HG02623 (cell line): ENCODE results near the gene TSC2.
"Not testable (repeated sequence)": the region's sequence is repeated elsewhere in the genome, so short reads cannot be mapped to it uniquely, and the experiment has no call there.

Experiments used
- ATAC-seq: cut with Tn5 transposase; IDR thresholded peaks from one replicate; pipeline ENCODE4 v1.9.1; 2021; ENCODE audit warnings: moderate library complexity; ENCODE audit not compliant: unreplicated experiment

Gene TSC2

DNA sequence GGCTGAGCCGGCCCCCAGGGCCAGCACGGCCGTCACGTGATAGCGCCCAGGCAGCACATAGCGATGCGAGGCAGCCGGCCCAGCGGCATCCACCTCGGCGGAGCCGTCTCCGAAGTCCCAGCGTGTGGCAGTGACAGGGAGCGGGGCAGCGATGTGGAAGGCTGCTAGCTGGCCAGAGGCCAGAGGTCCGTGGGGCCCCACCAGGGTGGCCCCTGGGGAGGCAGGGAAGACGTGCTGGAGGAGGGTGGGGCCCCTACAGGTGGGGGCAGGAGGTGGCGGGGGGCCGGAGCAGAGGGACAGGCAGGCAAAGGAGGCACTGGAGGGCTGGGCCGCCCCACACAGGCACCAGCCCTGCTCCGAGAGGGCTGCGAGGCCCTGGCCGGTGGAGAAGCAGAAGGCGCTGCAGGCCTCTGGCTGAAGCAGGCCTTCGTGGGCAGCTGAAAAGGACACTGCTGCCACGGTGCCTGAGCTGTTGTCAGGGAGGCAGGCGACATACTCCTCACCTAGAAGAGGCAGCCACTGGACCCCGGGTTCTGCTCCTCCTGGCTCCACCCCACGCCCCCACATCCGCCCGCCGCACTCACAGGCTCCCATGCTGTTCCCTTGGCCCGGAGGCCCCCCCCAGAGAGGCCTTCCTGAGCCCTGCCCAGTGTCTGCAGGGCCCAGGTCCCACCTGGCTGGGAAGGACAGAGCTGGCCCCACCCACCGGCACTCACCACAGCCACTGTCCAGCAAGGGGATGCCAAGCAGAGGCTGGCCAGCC is 70.4 kb downstream of the TSC2 start:
- not testable (repeated sequence) for ATAC-seq

DNA sequence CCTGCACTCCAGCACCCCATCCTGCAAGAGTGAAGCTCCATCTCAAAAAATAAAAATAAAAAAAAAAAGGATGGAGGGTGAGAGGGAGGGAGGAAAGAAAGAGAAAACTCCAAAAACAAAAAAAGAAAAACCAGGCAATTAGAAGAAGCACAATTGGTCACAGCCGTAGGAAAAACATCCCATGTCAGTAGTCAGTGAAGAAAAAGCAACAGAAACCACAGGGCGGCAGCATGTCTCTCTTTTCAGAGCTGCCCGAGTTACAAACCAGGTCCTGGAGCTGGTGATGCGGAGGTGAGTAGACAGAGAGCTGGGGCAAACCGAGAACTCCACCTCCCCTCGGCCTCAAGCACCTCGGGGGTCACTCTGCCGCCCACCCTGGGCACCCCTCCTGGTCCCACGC is 73.5 kb downstream of the TSC2 start:
- not testable (repeated sequence) for ATAC-seq

DNA sequence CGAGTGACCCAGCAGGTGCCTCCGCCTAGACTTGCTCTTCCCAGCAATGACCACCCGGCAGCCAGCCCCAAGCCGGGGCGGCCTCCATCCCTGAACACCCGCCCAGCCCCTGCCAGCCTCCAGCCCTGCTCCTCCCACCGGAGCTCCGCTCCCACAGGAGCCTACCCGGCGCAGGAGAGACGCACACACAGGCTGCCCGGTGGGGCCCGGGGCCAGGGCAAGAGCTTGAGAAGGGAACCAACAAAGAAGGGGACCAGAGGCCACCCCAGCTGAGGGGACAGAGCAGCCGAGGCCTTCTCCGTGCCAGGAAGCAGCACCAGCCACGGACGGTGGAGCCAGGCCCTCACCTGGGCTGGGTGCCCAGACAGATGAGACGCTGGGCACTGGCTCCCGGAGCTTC is 74.1 kb downstream of the TSC2 start:
- no peak for ATAC-seq

DNA sequence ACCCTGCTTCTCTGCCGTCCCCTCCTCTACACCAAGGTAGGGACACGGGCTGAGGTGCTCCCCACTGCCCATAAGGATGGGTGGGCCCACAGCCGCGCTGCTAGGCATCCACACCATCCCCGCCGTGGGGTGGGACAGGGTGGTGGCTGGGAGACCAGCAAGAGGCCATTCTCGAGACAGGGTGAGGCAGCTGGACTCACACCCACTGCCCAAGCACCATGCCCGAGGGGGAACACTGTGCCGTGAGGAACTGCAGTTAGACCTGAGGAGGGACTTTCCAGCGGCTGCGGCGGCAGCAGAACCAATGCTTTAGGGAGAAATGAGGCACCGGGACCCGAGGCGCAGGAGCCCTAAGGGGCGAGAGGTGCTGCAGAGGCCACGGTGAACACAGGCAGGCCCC is 74.6 kb downstream of the TSC2 start:
- ATAC-seq = no peak

DNA sequence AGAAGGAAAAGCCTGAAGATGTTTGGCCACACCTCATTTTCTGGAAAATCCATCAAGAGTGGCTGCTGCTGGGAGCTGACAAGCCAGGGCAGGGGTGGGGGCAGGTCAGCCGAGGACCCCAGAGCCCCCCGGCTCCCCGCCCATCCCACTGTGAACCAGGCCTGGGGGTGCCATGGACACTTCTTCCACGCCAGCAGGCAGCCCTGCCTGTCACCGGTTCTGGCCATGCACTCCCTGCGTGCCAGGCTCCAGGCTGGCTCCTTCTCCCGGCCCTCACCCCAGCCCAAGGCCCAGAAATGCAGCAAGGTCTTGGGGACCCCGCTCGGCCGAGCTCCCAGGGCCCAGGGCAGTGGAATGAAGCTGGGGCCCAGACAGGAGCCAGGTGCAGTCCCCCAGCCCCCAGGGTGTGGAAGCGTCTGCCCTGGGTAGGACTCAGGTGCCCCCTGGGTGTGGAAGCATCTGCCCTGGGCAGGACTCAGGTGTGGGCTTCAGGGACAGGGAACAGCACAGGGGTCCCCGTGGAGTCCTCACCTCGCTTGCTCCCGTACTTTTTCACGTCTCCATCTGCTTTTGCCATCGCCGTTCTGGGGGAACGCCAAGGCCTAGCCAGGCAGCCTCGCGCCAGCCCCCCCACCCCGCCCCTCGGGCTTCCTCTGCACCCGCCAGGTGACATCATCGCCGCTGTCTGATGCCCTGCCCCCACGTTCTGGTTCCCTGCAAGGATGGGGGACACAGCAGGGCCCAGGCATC is 75.3 kb downstream of the TSC2 start:
- ATAC-seq = not testable (repeated sequence)

DNA sequence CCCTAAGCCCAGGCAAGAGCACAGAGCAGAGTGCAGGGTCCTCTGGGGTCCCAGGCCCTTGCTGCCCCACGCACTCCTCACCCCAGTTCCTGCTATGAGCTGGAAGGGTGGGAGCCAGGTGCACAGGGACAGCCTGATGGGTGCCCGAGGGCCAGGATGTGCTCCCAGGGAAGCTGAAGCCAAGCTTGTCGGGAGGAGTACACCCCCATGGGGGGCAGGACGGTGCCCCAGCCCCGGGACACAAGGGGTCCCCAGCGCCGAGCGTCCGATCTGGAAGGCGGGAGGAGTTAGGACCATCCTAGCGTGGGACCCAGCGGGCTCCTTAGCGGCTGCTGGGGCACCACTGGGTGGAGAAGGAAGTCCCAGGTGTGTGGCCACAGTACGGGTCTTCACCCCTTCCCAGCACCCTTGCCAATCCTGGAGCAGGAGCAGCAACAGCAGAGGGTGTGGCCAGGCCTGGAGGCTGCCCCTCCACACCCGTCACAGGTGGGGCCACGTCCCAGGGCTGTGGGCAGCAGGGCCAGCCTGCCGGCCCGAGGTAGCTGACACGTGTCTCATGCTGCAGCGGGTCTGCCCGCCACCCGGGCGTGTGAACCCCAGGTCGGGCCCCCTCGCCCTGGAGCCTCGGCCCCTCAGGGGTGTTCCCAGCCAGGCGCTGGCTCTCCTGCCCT is 76.1 kb downstream of the TSC2 start:
- ATAC-seq = not testable (repeated sequence)

DNA sequence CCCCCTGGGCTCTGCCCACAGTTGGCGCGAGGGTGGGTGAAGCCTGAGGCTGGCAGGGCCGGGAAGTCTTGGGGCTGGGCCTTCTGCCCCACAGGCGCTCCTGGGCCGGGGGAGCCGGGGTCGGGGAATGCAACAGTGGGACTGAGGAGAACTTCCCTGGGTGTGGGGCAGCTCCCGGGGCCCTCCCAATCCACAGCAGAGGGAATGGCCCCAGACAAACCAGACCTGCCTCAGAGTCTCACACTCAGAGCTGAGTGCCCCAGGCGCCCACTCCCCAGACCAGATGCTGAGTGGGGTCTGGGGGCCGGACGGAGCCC is 76.5 kb downstream of the TSC2 start:
- ATAC-seq = not testable (repeated sequence)

DNA sequence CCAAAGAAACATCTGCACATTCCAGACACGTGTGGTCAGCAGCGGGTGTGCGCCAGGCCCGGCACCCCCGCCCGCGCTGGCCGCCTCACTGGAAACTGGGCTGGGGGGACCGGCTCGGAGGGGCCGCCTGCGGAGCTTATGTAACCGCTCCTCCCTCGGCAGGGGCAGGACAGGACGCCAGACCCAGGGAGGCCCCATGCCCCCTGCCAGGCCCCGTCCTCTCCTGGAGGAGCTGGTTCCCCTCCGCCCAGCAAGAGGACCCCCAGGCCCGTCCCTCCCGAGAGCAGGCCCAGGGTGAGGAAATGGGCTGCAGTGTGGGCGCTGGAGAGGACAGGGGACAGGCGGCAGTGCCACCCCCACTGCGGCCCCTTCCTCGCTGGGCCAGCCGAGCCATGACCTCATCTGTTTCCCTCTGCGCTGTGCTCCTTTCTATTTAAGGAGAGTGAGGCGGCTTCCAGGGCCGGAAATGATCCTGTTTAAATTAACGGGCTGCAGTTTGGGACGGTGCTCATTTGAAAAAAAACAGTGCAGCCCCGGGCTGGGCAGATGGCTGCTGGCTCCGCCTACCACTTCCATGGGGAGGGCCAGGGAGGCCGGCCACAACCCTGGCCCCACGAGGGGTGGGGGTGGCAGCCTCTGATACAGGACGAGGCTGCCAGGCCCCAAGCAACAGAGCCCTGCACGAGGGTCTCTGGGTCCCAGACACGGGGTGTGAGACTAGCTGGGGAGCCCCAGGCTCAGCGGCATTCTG is 77.1 kb downstream of the TSC2 start:
- ATAC-seq = not testable (repeated sequence)

DNA sequence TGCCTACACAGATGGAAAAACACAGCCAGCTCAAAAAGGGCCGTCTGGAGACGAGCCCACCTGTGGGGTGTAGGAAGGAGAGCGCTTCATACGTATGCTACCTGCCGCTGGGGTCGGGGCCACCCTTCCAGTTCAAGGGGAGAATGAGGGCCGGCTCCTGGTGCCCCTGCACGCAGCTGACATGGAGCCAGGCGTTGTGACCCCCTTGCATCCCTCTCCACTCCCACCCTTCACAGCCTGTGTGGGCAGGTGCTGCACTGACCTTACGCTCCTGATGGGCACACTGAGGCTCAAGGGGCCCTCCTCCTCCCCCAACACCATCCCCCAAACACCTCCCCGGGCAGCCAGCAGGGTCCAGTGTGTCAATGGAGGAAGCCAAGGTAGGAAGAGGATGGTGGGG is 77.8 kb downstream of the TSC2 start:
- not testable (repeated sequence) for ATAC-seq

DNA sequence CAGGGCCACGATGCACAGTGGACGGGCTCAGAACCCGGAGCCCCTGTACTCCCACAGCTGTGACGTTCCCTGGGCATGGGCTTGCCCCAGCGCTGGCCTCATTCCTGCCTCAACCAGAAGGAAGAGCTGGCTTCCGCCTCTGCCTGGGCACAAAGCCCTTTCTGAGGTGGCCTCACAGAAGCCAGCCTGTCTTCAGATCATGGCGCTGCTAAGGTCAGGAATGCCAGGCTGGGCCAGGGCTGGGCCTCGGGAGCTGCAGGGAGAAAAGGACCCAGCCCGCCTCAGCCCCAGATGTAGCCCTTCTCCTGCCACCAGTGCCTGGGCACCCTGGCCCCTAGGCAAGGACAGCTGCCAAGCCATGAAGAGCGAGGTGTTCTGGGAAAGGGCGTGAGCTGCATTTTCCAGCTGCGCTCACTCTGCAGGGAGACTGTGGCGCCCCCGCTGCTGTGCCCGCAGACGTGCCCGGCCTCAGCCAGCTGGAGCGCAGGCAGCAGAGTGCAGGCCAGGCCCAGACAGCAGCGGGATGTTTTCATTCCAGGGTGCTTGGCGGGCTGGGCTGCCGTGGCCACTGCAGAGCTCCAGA is 78.5 kb downstream of the TSC2 start:
- ATAC-seq = not testable (repeated sequence)

DNA sequence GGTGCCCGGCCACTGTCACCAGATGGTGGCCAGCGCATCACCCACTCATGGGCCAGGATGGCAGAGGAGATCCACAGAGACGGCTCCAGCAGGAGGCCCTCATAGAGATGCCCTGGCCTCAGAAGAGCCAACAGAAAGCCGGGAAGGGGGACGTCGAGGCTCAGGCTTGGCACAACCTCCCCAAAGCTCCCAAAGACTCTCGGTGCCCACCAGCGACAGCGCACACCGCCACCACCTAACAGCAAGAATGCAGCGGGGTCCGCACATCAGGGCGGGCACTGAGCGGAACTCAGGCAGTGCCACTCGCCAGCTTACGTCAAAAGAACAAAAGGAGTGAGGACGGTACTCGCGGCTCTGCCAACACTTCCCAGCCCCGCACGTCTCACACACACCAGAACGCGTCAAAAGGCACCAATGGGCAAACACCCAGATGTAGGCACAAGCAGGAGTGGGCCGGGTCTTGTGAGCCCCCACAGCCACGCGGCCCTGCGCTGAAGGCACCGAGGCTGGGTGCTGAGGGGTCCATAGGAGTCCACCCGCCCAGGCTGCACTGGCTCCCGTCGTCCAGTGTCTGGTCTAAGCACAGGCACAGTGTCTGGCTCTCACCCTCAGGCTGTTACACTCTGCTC is 79.3 kb downstream of the TSC2 start:
- ATAC-seq = not testable (repeated sequence)

DNA sequence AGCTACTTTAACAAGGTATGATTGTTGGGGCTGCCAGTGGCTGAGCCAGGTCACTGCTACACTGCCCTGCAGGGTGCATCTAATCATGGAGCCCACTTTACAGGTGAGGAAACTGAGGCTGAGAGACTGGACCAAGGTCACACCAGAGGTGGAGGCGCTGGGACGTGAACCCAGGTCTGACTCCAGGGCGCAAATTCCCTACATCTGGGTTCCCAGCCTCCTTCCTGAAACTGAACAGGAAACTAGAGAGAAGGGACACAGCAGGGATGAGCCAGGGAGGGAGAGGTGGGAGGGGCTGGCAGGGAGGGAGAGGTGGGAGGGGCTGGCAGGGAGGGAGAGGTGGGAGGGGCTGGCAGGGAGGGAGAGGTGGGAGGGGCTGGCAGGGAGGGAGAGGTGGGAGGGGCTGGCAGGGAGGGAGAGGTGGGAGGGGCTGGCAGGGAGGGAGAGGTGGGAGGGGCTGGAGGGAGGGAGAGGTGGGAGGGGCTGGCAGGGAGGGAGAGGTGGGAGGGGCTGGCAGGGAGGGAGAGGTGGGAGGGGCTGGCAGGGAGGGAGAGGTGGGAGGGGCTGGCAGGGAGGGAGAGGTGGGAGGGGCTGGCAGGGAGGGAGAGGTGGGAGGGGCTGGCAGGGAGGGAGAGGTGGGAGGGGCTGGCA is 80.0 kb downstream of the TSC2 start:
- ATAC-seq = not testable (repeated sequence)

DNA sequence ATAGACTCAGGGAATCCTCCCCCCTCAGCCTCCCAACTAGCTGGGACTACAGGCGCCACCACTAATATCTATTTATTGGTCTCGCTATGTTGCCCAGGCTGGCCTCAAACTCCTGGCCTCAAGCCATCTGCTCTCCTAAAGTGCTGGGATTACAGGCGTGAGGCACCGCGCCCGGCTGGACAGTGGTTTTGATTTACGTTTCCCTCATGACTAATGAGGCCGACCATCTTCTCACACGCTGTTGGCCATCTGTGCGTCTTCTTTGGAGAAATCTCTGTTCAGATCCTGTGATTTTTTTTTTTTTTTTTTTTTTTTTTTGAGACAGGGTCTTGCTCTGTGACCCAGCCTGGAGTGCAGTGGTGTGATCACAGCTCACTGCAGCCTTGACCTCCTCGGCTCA is 81.5 kb downstream of the TSC2 start:
- not testable (repeated sequence) for ATAC-seq

DNA sequence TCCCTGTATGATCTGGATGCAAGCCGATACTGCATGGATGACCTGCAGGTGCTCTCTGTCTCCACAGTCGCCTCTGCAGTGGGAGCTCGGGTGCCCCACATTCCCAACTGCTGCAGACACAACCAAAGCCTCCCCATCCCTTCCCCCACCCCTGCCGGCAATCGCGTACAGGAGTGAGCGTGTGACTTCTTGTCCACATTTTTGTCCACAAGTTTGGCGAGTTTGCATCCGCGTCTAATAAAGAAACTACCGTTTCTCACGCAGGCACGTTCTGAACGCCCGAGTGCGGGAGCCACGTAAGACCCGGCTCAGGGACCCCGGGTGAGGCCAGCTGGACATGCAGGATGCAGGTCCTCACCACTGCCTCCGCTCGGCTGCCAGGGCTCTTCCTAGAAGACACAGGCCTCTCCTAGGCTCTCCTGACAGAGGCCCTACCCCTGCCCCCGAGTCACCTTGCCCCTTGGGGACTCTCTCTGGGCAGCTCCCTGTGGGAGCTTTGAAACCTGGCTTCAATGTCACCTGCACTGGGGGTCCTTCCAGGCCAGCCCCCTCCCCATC is 82.2 kb downstream of the TSC2 start:
- not testable (repeated sequence) for ATAC-seq

DNA sequence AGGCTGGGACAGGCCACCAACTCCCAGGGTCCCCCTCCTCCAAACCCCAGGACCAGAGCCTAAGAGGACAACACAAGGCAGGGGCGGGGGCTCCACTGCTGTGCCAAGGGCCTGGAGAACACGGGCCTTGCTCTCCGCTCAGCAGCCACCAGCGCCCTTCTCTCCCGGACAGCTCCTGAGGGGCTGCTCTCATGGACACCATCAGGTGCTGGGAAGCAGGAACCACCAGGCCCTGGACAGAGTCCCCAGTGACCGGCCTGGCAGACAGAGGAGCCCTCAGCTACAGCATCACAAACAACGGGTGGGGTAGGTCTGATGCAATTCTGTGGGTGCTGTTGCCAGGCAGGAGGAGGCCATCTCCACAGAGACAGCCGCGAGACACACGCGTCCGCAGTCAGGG is 86.0 kb downstream of the TSC2 start:
- not testable (repeated sequence) for ATAC-seq

DNA sequence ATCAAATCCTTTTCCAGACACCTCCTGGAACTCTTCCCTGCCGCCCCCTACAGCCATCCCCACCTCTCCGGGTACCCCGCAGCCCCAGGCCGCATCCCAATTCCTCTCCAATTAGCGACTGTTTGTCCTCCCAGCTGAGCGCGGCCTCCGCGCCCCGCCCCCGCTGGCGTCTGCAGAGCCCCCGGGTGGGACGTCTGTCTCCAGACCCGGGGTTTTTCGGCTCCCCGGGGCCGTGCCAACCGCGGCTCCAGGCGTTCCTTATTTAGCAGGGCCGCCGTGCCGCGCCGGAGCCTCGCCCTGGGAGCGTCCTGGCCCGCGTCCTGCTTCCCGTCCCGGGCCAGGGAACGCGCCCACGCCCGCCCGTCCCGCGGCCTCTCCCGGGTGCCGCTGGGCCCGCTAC is 87.3 kb downstream of the TSC2 start:
- ATAC-seq = not testable (repeated sequence)

DNA sequence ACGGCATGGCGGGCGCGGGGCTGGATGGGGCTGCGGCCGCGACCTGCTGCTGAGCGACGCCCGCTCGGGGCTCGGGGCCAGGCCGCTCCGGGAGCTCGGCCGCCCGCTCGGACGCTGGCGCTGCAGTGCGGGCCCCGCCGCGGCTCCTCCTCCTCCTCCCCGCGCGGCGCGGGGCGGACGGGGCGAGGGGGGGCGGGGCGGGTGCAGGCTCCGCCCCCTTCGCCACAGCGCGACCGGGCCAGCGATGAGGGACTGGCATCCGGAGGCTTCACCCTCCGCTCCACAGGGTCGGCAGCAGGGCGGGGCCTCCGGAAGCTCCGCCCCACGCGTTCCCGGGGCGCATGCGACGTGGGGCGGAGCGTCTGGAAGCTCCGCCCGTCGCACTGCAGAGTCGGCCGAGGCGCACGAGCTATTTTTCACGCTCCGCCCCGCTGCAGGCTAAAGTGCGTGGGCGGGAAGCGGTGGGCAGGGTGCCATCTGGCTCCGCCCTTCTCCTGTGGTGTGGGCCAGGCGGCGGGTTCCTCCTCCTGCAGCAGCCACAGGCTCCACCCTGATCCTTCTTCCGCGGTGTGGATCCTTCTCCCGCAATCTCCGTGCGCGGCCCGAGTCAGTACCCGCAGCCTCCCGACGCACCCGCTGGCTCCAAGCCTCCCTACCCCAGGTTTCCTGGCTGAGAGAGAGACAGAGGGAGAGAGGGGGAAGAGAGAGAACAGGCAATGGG is 88.1 kb downstream of the TSC2 start, which contains the start of gene PKD1:
Gene PKD1 (minus strand): TSS at position 129 of the 721 bp plus-strand sequence. CDS start 209 bp downstream, outside the sequence.
- not testable (repeated sequence) for ATAC-seq
